Measurements from ENCODE around the gene MMP17. TPM values are rescaled to one million over a fixed set of nuclear protein-coding genes. Genes with fewer than 3 reads are reported as not detected.

Gene MMP17
- total RNA-seq, 1 experiment from 2014 or later, result 30.2 TPM

- Histone ChIP-seq H3K27ac (ENCODE audit: low read length) (no peak overlapping the region), H2AFZ (ENCODE audit: low read length) (no peak overlapping the region), H3K9me2 (replicated peaks; ENCODE audit: low read length) (no peaks in the 10 kb centered on the region), H3K9me3 (ENCODE audit: low read length) (no peaks in the 10 kb centered on the region), H3K27me3 (ENCODE audit: low read length) (no peaks in the 10 kb centered on the region), H3K79me2 (ENCODE audit: low read length) (no peaks in the 10 kb centered on the region), H4K20me1 (ENCODE audit: low read length) (no peaks in the 10 kb centered on the region), H3K4me3 (ENCODE audit: low read length) (no peak overlapping the region), H3K4me2 (ENCODE audit: low read length) (no peak overlapping the region), H3F3A (ENCODE audit: low read length, unreplicated experiment) (no peaks in the 10 kb centered on the region), H3K9ac (ENCODE audit: low read length) (no peak overlapping the region), H3K36me3 (ENCODE audit: low read depth, low read length) (peaks cover 55% of the 10 kb centered on the region), H3K4me1 (ENCODE audit: insufficient read depth, low read length) (peaks cover 6% of the 10 kb centered on the region)
- POLR2A ChIA-PET (ENCODE audit: unreplicated experiment), result no interaction called here
- TF ChIP-seq EZH2phosphoT487 (IDR thresholded peaks at IDR 0.05; ENCODE audit: borderline replicate concordance, low read length), result no peak
- TF ChIP-seq, protein P1, sequence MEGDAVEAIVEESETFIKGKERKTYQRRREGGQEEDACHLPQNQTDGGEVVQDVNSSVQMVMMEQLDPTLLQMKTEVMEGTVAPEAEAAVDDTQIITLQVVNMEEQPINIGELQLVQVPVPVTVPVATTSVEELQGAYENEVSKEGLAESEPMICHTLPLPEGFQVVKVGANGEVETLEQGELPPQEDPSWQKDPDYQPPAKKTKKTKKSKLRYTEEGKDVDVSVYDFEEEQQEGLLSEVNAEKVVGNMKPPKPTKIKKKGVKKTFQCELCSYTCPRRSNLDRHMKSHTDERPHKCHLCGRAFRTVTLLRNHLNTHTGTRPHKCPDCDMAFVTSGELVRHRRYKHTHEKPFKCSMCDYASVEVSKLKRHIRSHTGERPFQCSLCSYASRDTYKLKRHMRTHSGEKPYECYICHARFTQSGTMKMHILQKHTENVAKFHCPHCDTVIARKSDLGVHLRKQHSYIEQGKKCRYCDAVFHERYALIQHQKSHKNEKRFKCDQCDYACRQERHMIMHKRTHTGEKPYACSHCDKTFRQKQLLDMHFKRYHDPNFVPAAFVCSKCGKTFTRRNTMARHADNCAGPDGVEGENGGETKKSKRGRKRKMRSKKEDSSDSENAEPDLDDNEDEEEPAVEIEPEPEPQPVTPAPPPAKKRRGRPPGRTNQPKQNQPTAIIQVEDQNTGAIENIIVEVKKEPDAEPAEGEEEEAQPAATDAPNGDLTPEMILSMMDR (conservative IDR thresholded peaks at IDR 0.05; ENCODE audit: low read depth, low read length), result no peak
- TF ChIP-seq EZH2 (IDR thresholded peaks at IDR 0.05; ENCODE audit: low read length, unreplicated experiment), result no peak
- intact Hi-C loops (cut with micrococcal nuclease), result no loop called here
- no TSS peak for BruUV-seq (replicated peaks)
- DNase-seq (no peak), ATAC-seq (no peak)
- CTCF ChIA-PET, result no interaction called here
These were observed 38.6 kb upstream of the MMP17 start for GRCh38 chr12:131789638-131790037.

GRCh38 chr12:131793243-131794022 lies 34.8 kb upstream of the MMP17 start:
- no peaks in the 10 kb centered on the region for H3K79me2 ChIP-seq (ENCODE audit: low read length)
- H3F3A ChIP-seq (ENCODE audit: low read length, unreplicated experiment), result no peaks in the 10 kb centered on the region
- ChIA-PET POLR2A (ENCODE audit: unreplicated experiment) (no interaction called here), CTCF (no interaction called here)
- H3K4me2 ChIP-seq (ENCODE audit: low read length), result no peak overlapping the region
- no peaks in the 10 kb centered on the region for H3K4me1 ChIP-seq (ENCODE audit: insufficient read depth, low read length)
- H3K27me3 ChIP-seq (ENCODE audit: low read length), result no peaks in the 10 kb centered on the region
- TF ChIP-seq, protein P1 (conservative IDR thresholded peaks at IDR 0.05; ENCODE audit: low read depth, low read length), result no peak
- TF ChIP-seq EZH2phosphoT487 (IDR thresholded peaks at IDR 0.05; ENCODE audit: borderline replicate concordance, low read length) (no peak), EZH2 (IDR thresholded peaks at IDR 0.05; ENCODE audit: low read length, unreplicated experiment) (no peak)
- H2AFZ ChIP-seq (ENCODE audit: low read length), result no peak overlapping the region
- no peak overlapping the region for H3K27ac ChIP-seq (ENCODE audit: low read length)
- H3K36me3 ChIP-seq (ENCODE audit: low read depth, low read length), result peaks cover 30% of the 10 kb centered on the region
- H3K9me2 ChIP-seq (replicated peaks; ENCODE audit: low read length), result no peaks in the 10 kb centered on the region
- no peaks in the 10 kb centered on the region for H4K20me1 ChIP-seq (ENCODE audit: low read length)
- H3K9me3 ChIP-seq (ENCODE audit: low read length), result no peaks in the 10 kb centered on the region
- H3K9ac ChIP-seq (ENCODE audit: low read length), result no peak overlapping the region
- no peak overlapping the region for H3K4me3 ChIP-seq (ENCODE audit: low read length)
- DNase-seq (no peak), ATAC-seq (no peak)
- no TSS peak for BruUV-seq (replicated peaks)
- intact Hi-C loops (cut with micrococcal nuclease), result no loop called here

DNA sequence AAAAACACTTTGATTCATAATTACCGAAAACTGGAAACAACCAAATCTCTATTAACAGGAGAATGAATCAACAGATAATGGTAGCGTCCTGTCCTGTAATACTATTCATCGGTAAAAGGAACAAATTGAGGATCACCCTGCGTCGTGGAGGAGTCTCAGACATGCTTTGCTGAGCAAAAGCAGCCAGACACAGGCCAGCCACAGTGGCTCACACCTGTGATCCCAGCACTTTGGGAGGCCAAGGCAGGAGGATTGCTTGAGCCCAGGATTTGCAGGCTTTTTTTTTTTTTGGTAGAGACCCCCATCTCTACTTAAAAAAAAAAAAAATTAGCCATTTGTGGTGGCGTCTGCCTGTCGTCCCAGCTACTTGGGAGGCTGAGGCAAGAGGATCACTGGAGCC lies 34.1 kb upstream of the MMP17 start:
- no TSS peak for BruUV-seq (replicated peaks)
- Histone ChIP-seq H3K27ac (ENCODE audit: low read length) (no peak overlapping the region), H3K36me3 (ENCODE audit: low read depth, low read length) (peaks cover 27% of the 10 kb centered on the region)

More for the DNA sequence above, 34.1 kb upstream of the MMP17 start:
- H3K4me1 ChIP-seq (ENCODE audit: insufficient read depth, low read length), result no peaks in the 10 kb centered on the region
- no peaks in the 10 kb centered on the region for H3K79me2 ChIP-seq (ENCODE audit: low read length)
- no peak overlapping the region for H3K4me3 ChIP-seq (ENCODE audit: low read length)
- no peak overlapping the region for H2AFZ ChIP-seq (ENCODE audit: low read length)
- DNase-seq, result no peak
- ATAC-seq, result no peak
- H4K20me1 ChIP-seq (ENCODE audit: low read length), result no peaks in the 10 kb centered on the region
- CTCF ChIA-PET, result no interaction called here
- no peaks in the 10 kb centered on the region for H3F3A ChIP-seq (ENCODE audit: low read length, unreplicated experiment)
- H3K9me3 ChIP-seq (ENCODE audit: low read length), result no peaks in the 10 kb centered on the region
- no peak overlapping the region for H3K9ac ChIP-seq (ENCODE audit: low read length)
- H3K27me3 ChIP-seq (ENCODE audit: low read length), result no peaks in the 10 kb centered on the region
- POLR2A ChIA-PET (ENCODE audit: unreplicated experiment), result no interaction called here
- TF ChIP-seq, protein P1 (conservative IDR thresholded peaks at IDR 0.05; ENCODE audit: low read depth, low read length), result no peak
- no peak for TF ChIP-seq EZH2 (IDR thresholded peaks at IDR 0.05; ENCODE audit: low read length, unreplicated experiment)
- no peak for TF ChIP-seq EZH2phosphoT487 (IDR thresholded peaks at IDR 0.05; ENCODE audit: borderline replicate concordance, low read length)
- intact Hi-C loops (cut with micrococcal nuclease), result no loop called here
- no peaks in the 10 kb centered on the region for H3K9me2 ChIP-seq (replicated peaks; ENCODE audit: low read length)
- no peak overlapping the region for H3K4me2 ChIP-seq (ENCODE audit: low read length)
